K562 (cell line): ENCODE data around the gene LDLR. TPM values are rescaled to one million over a fixed set of nuclear protein-coding genes. Genes with fewer than 3 reads are reported as not detected.
A peak's percentile ranks its signal among the peaks of the same experiment; 100 is the strongest.

ENCODE experiments used
- ATAC-seq: fragments of 200-7000 bp; cut with Tn5 transposase; 3 replicates; pipeline ENCODE4 v1.9.1; 2020; ENCODE audit warnings: moderate library complexity
- BruUV-seq: library from RNA; stranded (reverse); fragments of 400-500 nt; replicated peaks from 2 replicates; lab custom pipeline; 2021; lab: Mats Ljungman, UMichigan
- CTCF ChIA-PET: fragments of 300-600 bp; formaldehyde crosslinking; extraction: SDS; loops from one replicate; lab custom pipeline; 2021; ENCODE audit warnings: low intra/inter-chr PET ratio; lab: Yijun Ruan, JAX
- POLR2A ChIA-PET: fragments of 300-600, 350-650 bp; sonication (Branson Sonifier 250); formaldehyde crosslinking; extraction: SDS; loops from one replicate; lab custom pipeline; 2021; ENCODE audit warnings: antibody characterized with exemption, inconsistent platforms; lab: Yijun Ruan, JAX
- DNase-seq, 4 experiments: peaks; one replicate each; pipeline versions ENCODE4 v3.0.0 to v3.0.0-alpha.2; 2011 to 2018; ENCODE audit warnings: low spot score in 3 of 4, mixed read lengths in 3 of 4; ENCODE audit errors: extremely low read depth in 1 of 4
- FAIRE-seq: peaks from 2 replicates; lab custom pipeline; 2011; peaks lifted over from hg19 to GRCh38; lab: Jason Lieb, UNC
- H2AFZ ChIP-seq: 2 replicates; pipeline ENCODE4 v1.6.0; 2011; ENCODE audit warnings: low read depth, low read length, control low read depth, inconsistent platforms
- H3K27ac ChIP-seq: fragments of 200-600 bp; 3 replicates; pipeline ENCODE4 v1.8.0; 2011; ENCODE audit warnings: low read depth, mild to moderate bottlenecking, control low read depth, inconsistent platforms, low read length, moderate library complexity, mixed read lengths; ENCODE audit errors: extremely low read depth
- H3K27me3 ChIP-seq, 2 experiments: fragments of 300-600 bp in 1 of 2; 2 replicates in 1 of 2; 3 replicates in 1 of 2; pipeline versions ENCODE4 v1.6.0 to v1.8.0; 2011; ENCODE audit warnings: inconsistent platforms in 2 of 2, low read length in 2 of 2, mild to moderate bottlenecking in 1 of 2, mixed read lengths in 1 of 2, moderate library complexity in 1 of 2; ENCODE audit not compliant: control insufficient read depth in 2 of 2, insufficient read depth in 2 of 2
- H3K36me3 ChIP-seq: fragments of 300-600 bp; 3 replicates; pipeline ENCODE4 v1.8.0; 2011; ENCODE audit warnings: mild to moderate bottlenecking, low read length, inconsistent platforms; ENCODE audit not compliant: control insufficient read depth, insufficient read depth
- H3K4me1 ChIP-seq, 2 experiments: fragments of 200-600 bp in 1 of 2; replicated peaks in 1 of 2; 2 replicates in 1 of 2; 3 replicates in 1 of 2; pipeline versions ENCODE4 v1.5.1 to v1.8.0; 2011; ENCODE audit warnings: inconsistent platforms in 2 of 2, low read length in 2 of 2, mild to moderate bottlenecking in 1 of 2, mixed read lengths in 1 of 2, moderate library complexity in 1 of 2; ENCODE audit not compliant: control insufficient read depth in 2 of 2, insufficient read depth in 2 of 2
- H3K4me2 ChIP-seq: 2 replicates; pipeline ENCODE4 v1.6.1; 2011; ENCODE audit warnings: low read length, control low read depth, inconsistent platforms, mixed read lengths; ENCODE audit not compliant: insufficient read depth
- H3K4me3 ChIP-seq: fragments of 200-600 bp; sonication (generic), shearing (Covaris generic); 2 replicates; pipeline ENCODE4 v1.5.1; 2016; ENCODE audit warnings: control low read depth, inconsistent platforms
- H3K79me2 ChIP-seq: fragments of 200-600 bp; 3 replicates; pipeline ENCODE4 v1.8.0; 2011; ENCODE audit warnings: low read length, inconsistent platforms; ENCODE audit not compliant: control insufficient read depth, insufficient read depth
- H3K9ac ChIP-seq, 2 experiments: 2 replicates each; pipeline versions ENCODE4 v1.6.0 to v1.6.1; 2011; ENCODE audit warnings: low read depth in 2 of 2, low read length in 2 of 2, control low read depth in 1 of 2, inconsistent platforms in 1 of 2, mild to moderate bottlenecking in 1 of 2, mixed read lengths in 1 of 2; ENCODE audit not compliant: insufficient read depth in 1 of 2
- H3K9me1 ChIP-seq: one replicate; pipeline ENCODE4 v1.6.0; 2011; ENCODE audit warnings: inconsistent platforms, mild to moderate bottlenecking, low read length, moderate library complexity; ENCODE audit not compliant: control insufficient read depth, insufficient read depth
- H3K9me3 ChIP-seq: replicated peaks from 2 replicates; pipeline ENCODE4 v1.5.1; 2011; ENCODE audit warnings: low read depth, low read length, inconsistent platforms; ENCODE audit not compliant: control insufficient read depth, insufficient read depth
- H4K20me1 ChIP-seq: replicated peaks from 2 replicates; pipeline ENCODE4 v1.6.1; 2011; ENCODE audit warnings: low read length, inconsistent platforms, mixed read lengths; ENCODE audit not compliant: control insufficient read depth, insufficient read depth
- HDAC3 ChIP-seq: fragments of 450-650 bp; IDR thresholded peaks from 2 replicates; pipeline ENCODE4 v1.6.1; 2018; ENCODE audit warnings: borderline replicate concordance, mild to moderate bottlenecking, moderate library complexity; ENCODE audit not compliant: partially characterized antibody
- KDM5B ChIP-seq: fragments of 200-600 bp; sonication (generic); IDR thresholded peaks from 2 replicates; pipeline ENCODE4 v1.6.1; 2012; ENCODE audit warnings: low read depth, mild to moderate bottlenecking, moderate library complexity, low read length, control low read depth, inconsistent platforms; ENCODE audit not compliant: insufficient replicate concordance
- SMAD1 ChIP-seq: fragments of 150-350 bp; IDR thresholded peaks from 2 replicates; pipeline ENCODE4 v1.6.1; 2014; ENCODE audit warnings: low read length, low read depth; ENCODE audit not compliant: partially characterized antibody
- TGIF2 ChIP-seq: sonication (generic); formaldehyde crosslinking; IDR thresholded peaks from 2 replicates; pipeline ENCODE4 v1.8.1; 2022; ENCODE audit warnings: mild to moderate bottlenecking, missing genetic modification reagents, moderate library complexity
- ZNF316 ChIP-seq: fragments of 450-650 bp; IDR thresholded peaks from 2 replicates; pipeline ENCODE4 v1.6.1; 2016
- WGBS: fragments of 100-300 bp; shearing (Covaris generic); methylation state at CpG from one replicate; pipeline ENCODE4 v1.1.6; 2016; ENCODE audit warnings: low coverage, mixed read lengths; ENCODE audit not compliant: insufficient coverage; ENCODE audit errors: missing lambda C conversion rate; 5-methylcytosine and 5-hydroxymethylcytosine counted together
- in situ Hi-C: fragments of 300-500 bp; cut with MboI; formaldehyde crosslinking; loops from 4 replicates; pipeline ENCODE4 v1.15.0; 2018; ENCODE audit warnings: inconsistent platforms, mixed read lengths
- intact Hi-C: fragments of 100-400 bp; cut with micrococcal nuclease; formaldehyde crosslinking; loops from 2 replicates; pipeline ENCODE4 v1.14.2; 2022
- polyA plus RNA-seq, 8 experiments: library from polyadenylated mRNA; depleted of rRNA in 4 of 8; stranded (reverse) in 5 of 8; unstranded in 3 of 8; fragments of >200 nt; fragmentation: Nextera tagmentation in 2 of 8; fragmentation: Illumina TruSeq in 1 of 8; extraction: Ambion mirVana in 2 of 8; extraction: Trizol in 1 of 8; gene quantifications; 2 replicates each; pipeline versions ENCODE4 v1.2.1 to v1.2.3, GENCODE V29; 2011 to 2014; ENCODE audit warnings: inconsistent platforms in 1 of 8, missing spikeins in 1 of 8
- total RNA-seq, 7 experiments: library from RNA; depleted of rRNA in 6 of 7; stranded (reverse); fragments of >200 nt in 6 of 7; fragmentation: Illumina TruSeq in 2 of 7; extraction: Trizol in 2 of 7; gene quantifications; 2 replicates each; pipeline versions ENCODE4 v1.2.1 to v1.2.3, GENCODE V29; 2011 to 2021; ENCODE audit warnings: low replicate concordance in 1 of 7
- TF ChIP-seq, protein P1 (sequence below): IDR thresholded peaks from 3 replicates; pipeline ENCODE4 v1.6.1; 2011; ENCODE audit warnings: borderline replicate concordance, mild to moderate bottlenecking; ENCODE audit not compliant: insufficient read length, insufficient read depth

The LDLR gene
- total and polyA plus RNA-seq, 9 of the 15 experiments (the other 6 are each of a cell fraction or from before 2014, with no cell fraction given), result 19.9 to 114 (median 56.3) TPM

DNA sequence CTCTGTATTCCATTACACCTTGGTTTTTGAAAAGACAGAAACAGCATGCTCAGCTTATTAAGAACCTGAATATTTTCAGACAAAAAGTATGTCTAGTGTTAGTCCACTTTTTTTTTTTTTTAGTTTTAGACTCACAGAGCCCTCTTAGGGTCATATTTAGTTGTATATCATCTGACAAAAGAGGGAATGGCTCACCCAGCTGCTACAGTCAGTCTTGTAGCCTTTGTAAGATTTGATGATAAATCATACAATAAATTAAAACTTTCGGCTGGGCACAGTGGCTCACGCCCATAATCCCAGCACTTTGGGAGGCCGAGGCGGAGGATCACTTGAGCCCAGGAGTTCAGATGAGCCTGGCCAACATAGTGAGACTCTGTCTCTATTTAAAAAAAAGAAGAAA is 43.7 kb upstream of the LDLR start:
- DNase-seq (no peak), FAIRE-seq (no peak)
- no peaks in the 10 kb centered on the region for H3K27me3 ChIP-seq
- TF ChIP-seq ZNF316 (peak; percentile 50), TGIF2 (CRISPR knock-in tag) (no peak)
- TF ChIP-seq, all 486 proteins: peak for 1
- intact Hi-C loops (no loop called here), in situ Hi-C loops (no loop called here)
- POLR2A ChIA-PET, result interaction anchor here (0.6 to 2.0 kb wide), 3 partner anchors 10 to 63 kb away, joined by 3 to 7 read pairs (median 4); no protein-coding TSS in a partner anchor
- Histone ChIP-seq H3K79me2 (no peaks in the 10 kb centered on the region), H2AFZ (no peak overlapping the region), H3K4me1 (peaks cover 0 to 3% of the 10 kb centered on the region in 2 experiments; a peak in 1 of 5 replicates), H3K9ac (no peak overlapping the region), H3K36me3 (peaks cover 89% of the 10 kb centered on the region), H3K9me1 (no peaks in the 10 kb centered on the region), H3K4me3 (no peak overlapping the region), H3K4me2 (no peak overlapping the region), H3K9me3 (no peaks in the 10 kb centered on the region), H4K20me1 (no peaks in the 10 kb centered on the region), H3K27ac (no peak overlapping the region)
- 100% methylated on average over 4 of the region's 4 CpGs for WGBS
- no TSS peak for BruUV-seq
- CTCF ChIA-PET, result interaction anchor here (0.7 kb wide), 1 partner anchor 677 kb away, joined by 3 read pairs; no protein-coding TSS in a partner anchor
- ATAC-seq, result no peak

DNA sequence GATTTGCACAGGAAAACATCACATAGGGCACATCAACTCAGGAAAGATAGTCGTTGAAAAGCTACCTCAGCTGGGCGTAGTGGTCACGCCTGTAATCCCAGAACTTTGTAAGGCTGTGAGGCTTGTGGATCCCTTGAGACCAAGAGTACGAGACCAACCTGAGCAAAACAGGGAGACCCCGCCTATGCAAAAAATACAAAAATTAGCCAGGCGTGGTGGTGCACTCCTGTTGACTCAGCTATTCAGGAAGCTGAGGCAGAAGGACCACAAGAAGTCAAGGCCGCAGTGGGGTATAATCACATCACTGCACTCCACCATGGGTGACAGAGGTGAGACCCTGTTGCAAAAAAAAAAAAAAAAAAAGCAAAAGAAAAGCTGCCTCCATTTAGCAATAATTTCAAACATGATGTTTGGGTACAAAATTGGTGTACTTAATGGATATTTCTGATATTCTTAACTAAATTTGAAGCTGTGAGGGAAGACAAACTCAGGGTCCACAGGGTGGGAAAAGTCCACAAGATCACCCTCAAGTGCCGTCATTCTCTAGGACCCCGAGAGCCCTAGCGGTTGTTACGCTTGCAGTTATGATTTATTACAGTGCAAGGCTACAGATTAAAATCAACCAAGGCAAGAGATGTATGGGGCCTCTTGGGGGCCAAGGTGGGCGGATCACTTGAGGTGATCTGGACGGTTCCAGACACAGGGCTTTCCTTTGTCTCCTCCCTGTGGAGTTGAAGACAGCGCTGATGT is 42.5 kb upstream of the LDLR start:
- peaks cover 84% of the 10 kb centered on the region for H3K36me3 ChIP-seq
- H3K4me3 ChIP-seq, result no peak overlapping the region
- no peak overlapping the region for H3K4me2 ChIP-seq
- BruUV-seq, result no TSS peak
- ChIA-PET POLR2A (interaction anchor here (1.0 to 2.0 kb wide), 2 partner anchors 10 to 11 kb away, joined by 3 to 7 read pairs; no protein-coding TSS in a partner anchor), CTCF (no interaction called here)
- TF ChIP-seq, protein P1, sequence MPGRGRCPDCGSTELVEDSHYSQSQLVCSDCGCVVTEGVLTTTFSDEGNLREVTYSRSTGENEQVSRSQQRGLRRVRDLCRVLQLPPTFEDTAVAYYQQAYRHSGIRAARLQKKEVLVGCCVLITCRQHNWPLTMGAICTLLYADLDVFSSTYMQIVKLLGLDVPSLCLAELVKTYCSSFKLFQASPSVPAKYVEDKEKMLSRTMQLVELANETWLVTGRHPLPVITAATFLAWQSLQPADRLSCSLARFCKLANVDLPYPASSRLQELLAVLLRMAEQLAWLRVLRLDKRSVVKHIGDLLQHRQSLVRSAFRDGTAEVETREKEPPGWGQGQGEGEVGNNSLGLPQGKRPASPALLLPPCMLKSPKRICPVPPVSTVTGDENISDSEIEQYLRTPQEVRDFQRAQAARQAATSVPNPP, result no peak
- TF ChIP-seq HDAC3 (no peak), KDM5B (no peak), SMAD1 (no peak)
- no peak for ATAC-seq
- H3K27me3 ChIP-seq, result no peaks in the 10 kb centered on the region
- no peaks in the 10 kb centered on the region for H3K9me3 ChIP-seq
- H3K27ac ChIP-seq, result no peak overlapping the region
- intact Hi-C loops, result no loop called here
- 81% methylated on average over 14 of the region's 14 CpGs for WGBS
- no peak for DNase-seq
- no peaks in the 10 kb centered on the region for H3K9me1 ChIP-seq
- H3K9ac ChIP-seq, result no peak overlapping the region
- in situ Hi-C loops, result no loop called here
- FAIRE-seq, result peak; percentile 42
- H4K20me1 ChIP-seq, result no peaks in the 10 kb centered on the region
- no peaks in the 10 kb centered on the region for H3K79me2 ChIP-seq
- no peak overlapping the region for H2AFZ ChIP-seq
- peaks cover 0 to 6% of the 10 kb centered on the region in 2 experiments; a peak in 1 of 5 replicates for H3K4me1 ChIP-seq
